ENCODE results near the gene PCAT7.

The PCAT7 gene

DNA sequence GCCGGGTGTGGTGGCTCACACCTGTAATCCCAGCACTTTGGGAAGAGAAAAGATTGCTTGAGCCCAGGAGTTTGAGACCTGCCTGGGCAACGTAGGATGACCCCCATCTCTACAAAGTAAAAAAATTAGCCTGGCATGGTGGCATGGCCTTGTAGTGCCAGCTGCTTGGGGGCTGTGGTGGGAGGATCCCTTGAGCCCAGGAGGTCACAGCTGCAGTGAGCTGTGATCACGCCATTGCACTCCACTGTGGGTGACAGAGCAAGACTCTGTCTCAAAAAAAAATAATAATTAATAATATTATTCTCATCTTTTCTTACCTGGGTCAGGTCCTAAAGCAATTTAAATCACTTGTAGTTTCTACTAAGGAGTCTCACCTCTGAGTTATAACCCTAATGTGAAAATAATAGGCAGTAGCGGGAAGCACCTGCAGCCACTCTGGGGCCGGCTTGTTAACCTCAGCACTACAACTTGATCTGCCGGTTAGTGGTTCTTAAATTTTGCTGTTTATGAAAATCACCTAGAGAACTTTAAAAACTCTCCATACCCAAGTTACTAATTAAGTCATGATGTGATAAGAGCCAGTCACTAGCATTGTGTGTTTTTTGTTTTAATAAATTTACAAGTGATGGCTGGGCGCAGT is 29.4 kb upstream of the PCAT7 start:
- DNase-seq (ENCODE audit: low read depth) = no peak
- no peak overlapping the region for H3K4me3 ChIP-seq (ENCODE audit: low read length)
- TF ChIP-seq, protein P1, sequence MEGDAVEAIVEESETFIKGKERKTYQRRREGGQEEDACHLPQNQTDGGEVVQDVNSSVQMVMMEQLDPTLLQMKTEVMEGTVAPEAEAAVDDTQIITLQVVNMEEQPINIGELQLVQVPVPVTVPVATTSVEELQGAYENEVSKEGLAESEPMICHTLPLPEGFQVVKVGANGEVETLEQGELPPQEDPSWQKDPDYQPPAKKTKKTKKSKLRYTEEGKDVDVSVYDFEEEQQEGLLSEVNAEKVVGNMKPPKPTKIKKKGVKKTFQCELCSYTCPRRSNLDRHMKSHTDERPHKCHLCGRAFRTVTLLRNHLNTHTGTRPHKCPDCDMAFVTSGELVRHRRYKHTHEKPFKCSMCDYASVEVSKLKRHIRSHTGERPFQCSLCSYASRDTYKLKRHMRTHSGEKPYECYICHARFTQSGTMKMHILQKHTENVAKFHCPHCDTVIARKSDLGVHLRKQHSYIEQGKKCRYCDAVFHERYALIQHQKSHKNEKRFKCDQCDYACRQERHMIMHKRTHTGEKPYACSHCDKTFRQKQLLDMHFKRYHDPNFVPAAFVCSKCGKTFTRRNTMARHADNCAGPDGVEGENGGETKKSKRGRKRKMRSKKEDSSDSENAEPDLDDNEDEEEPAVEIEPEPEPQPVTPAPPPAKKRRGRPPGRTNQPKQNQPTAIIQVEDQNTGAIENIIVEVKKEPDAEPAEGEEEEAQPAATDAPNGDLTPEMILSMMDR (conservative IDR thresholded peaks at IDR 0.05; ENCODE audit: low read length) = no peak

DNA sequence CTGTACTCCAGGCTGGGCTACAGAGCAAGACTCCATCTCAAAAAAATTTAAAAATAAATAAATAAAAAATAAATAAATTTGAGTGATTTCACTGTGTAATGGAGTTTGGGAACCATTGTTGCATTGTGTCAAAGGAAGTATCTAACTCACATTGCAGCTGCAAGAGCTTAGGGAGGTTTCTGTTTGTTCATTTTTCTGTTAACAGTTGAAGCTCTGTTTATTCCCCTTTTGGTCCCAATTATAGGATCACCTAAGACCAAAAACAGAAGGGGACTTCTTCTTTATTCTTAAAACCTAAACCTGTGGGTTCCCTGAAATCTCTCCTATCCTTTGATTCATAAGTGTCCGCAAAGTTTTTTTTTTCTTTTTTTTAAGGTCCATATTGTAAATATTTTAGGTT is 28.6 kb upstream of the PCAT7 start:
- TF ChIP-seq, protein P1 (conservative IDR thresholded peaks at IDR 0.05; ENCODE audit: low read length) = no peak
- H3K4me3 ChIP-seq (ENCODE audit: low read length) = no peak overlapping the region
- no peak for DNase-seq (ENCODE audit: low read depth)

DNA sequence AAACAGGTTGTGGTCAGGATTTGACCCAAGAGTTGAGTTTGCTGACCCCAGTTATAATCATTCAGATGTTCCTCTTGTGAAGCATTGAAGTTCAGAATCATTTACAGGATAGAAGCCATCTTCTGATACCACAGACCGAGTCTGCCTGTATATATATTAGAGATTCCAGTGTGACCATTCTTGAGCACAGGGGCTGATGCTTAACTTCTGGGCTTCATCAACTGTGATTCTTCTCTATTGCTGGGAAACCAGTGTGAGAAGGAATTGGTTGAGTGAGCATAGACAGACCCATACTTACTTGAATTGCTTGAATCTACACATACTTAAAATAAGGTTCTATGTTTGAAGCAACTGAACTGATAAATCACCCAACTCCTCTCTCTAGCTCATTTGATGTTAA is 27.9 kb upstream of the PCAT7 start:
- TF ChIP-seq, protein P1 (conservative IDR thresholded peaks at IDR 0.05; ENCODE audit: low read length) = no peak
- DNase-seq (ENCODE audit: low read depth) = no peak

DNA sequence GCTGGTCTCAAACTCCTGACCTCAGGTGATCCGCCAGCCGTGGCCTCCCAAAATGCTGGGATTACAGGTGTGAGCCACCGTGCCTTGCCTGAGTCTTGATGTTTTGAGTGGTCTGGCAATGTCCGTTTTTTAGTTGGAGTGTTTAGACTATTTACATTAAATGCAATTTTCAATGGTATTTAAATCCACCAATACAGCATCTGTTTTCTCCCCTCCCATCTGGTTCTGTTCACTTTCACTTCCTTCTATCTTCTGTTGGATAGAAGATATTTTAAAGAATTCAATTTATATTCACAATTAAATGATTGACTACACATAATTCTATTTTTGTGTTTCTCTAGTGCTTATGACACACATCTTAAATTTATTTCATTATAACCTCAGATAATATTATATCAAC is 26.0 kb upstream of the PCAT7 start:
- DNase-seq (ENCODE audit: low read depth) = no peak
- TF ChIP-seq, protein P1 (conservative IDR thresholded peaks at IDR 0.05; ENCODE audit: low read length) = no peak
- no peak overlapping the region for H3K4me3 ChIP-seq (ENCODE audit: low read length)

More for the DNA sequence above, 27.9 kb upstream of the PCAT7 start:
- no peak overlapping the region for H3K4me3 ChIP-seq (ENCODE audit: low read length)

DNA sequence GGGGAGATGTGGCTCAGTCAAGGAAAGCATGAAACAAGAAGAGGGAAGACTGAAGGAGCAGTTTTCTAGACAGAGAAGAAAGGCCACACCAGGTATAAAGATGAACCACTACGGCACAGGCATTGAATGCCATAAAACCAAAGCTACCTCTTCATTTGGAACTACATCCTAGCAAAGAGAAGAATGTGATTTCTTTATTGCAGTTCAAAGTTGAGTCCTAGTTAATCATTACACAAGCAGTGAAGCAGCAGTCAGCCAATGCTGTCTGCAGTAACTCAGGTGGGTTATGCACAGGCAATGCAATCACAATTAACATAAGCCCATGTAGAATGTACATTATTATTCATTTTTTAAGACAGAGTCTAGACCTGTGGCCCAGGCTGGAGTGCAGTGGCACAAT is 21.7 kb upstream of the PCAT7 start:
- no peak overlapping the region for H3K4me3 ChIP-seq (ENCODE audit: low read length)
- TF ChIP-seq, protein P1 (conservative IDR thresholded peaks at IDR 0.05; ENCODE audit: low read length) = no peak
- DNase-seq (ENCODE audit: low read depth) = no peak

DNA sequence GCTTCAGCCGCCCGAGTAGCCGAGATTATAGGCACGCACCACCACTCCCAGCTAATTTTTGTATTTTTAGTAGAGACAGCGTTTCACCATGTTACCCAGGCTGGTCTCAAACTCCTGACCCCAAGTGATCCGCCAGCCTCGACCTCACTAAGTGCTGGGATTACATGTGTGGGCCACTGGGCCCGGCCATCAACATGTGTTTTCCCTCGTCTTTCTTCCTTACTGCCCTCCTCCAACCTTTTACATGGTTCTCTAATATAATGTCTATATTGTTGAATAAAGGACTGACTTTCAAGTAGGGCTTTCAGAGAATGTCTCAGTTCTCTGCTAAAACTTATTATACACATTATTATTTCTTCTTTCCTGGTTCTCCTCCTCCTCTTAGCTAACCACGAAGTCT is 21.3 kb upstream of the PCAT7 start:
- H3K4me3 ChIP-seq (ENCODE audit: low read length) = no peak overlapping the region
- TF ChIP-seq, protein P1 (conservative IDR thresholded peaks at IDR 0.05; ENCODE audit: low read length) = no peak
- no peak for DNase-seq (ENCODE audit: low read depth)

DNA sequence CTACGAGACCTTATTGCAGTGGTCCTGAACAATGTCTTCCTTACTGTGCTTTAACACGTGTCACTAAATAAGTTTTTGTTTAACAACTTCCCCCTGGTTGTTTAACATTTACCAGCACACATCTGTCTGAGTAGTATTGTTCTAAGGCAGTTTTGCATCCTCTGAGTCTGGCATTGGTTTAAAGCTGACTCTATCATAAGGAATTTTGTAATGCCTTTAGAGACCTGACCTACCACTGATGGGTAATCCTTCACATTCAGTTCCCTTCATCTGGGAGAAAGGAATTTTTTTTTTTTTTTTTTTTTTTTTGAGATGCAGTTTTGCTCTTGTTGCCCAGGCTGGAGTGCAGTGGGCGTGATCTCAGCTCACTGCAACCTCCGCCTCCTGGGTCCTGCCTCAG is 20.0 kb upstream of the PCAT7 start:
- TF ChIP-seq, protein P1 (conservative IDR thresholded peaks at IDR 0.05; ENCODE audit: low read length) = no peak
- H3K4me3 ChIP-seq (ENCODE audit: low read length) = no peak overlapping the region
- peak; percentile 36 for DNase-seq (ENCODE audit: low read depth)
